K562 (cell line): ENCODE results near the gene CD4. TPM values are rescaled to one million over a fixed set of nuclear protein-coding genes. Genes with fewer than 3 reads are reported as not detected.

ENCODE experiments used
- ATAC-seq: fragments of 200-7000 bp; cut with Tn5 transposase; 3 replicates; pipeline ENCODE4 v1.9.1; 2020; ENCODE audit warnings: moderate library complexity
- BruUV-seq: library from RNA; stranded (reverse); fragments of 400-500 nt; replicated peaks from 2 replicates; lab custom pipeline; 2021; lab: Mats Ljungman, UMichigan
- CTCF ChIA-PET: fragments of 300-600 bp; formaldehyde crosslinking; extraction: SDS; loops from one replicate; lab custom pipeline; 2021; ENCODE audit warnings: low intra/inter-chr PET ratio; lab: Yijun Ruan, JAX
- POLR2A ChIA-PET: fragments of 300-600, 350-650 bp; sonication (Branson Sonifier 250); formaldehyde crosslinking; extraction: SDS; loops from one replicate; lab custom pipeline; 2021; ENCODE audit warnings: antibody characterized with exemption, inconsistent platforms; lab: Yijun Ruan, JAX
- DNase-seq, 4 experiments: peaks; one replicate each; pipeline versions ENCODE4 v3.0.0 to v3.0.0-alpha.2; 2011 to 2018; ENCODE audit warnings: low spot score in 3 of 4, mixed read lengths in 3 of 4; ENCODE audit errors: extremely low read depth in 1 of 4
- FAIRE-seq: peaks from 2 replicates; lab custom pipeline; 2011; peaks lifted over from hg19 to GRCh38; lab: Jason Lieb, UNC
- H2AFZ ChIP-seq: 2 replicates; pipeline ENCODE4 v1.6.0; 2011; ENCODE audit warnings: low read depth, low read length, control low read depth, inconsistent platforms
- H3K27ac ChIP-seq: fragments of 200-600 bp; 3 replicates; pipeline ENCODE4 v1.8.0; 2011; ENCODE audit warnings: low read depth, mild to moderate bottlenecking, control low read depth, inconsistent platforms, low read length, moderate library complexity, mixed read lengths; ENCODE audit errors: extremely low read depth
- H3K27me3 ChIP-seq, 2 experiments: fragments of 300-600 bp in 1 of 2; 2 replicates in 1 of 2; 3 replicates in 1 of 2; pipeline versions ENCODE4 v1.6.0 to v1.8.0; 2011; ENCODE audit warnings: inconsistent platforms in 2 of 2, low read length in 2 of 2, mild to moderate bottlenecking in 1 of 2, mixed read lengths in 1 of 2, moderate library complexity in 1 of 2; ENCODE audit not compliant: control insufficient read depth in 2 of 2, insufficient read depth in 2 of 2
- H3K36me3 ChIP-seq: fragments of 300-600 bp; 3 replicates; pipeline ENCODE4 v1.8.0; 2011; ENCODE audit warnings: mild to moderate bottlenecking, low read length, inconsistent platforms; ENCODE audit not compliant: control insufficient read depth, insufficient read depth
- H3K4me1 ChIP-seq, 2 experiments: fragments of 200-600 bp in 1 of 2; replicated peaks in 1 of 2; 2 replicates in 1 of 2; 3 replicates in 1 of 2; pipeline versions ENCODE4 v1.5.1 to v1.8.0; 2011; ENCODE audit warnings: inconsistent platforms in 2 of 2, low read length in 2 of 2, mild to moderate bottlenecking in 1 of 2, mixed read lengths in 1 of 2, moderate library complexity in 1 of 2; ENCODE audit not compliant: control insufficient read depth in 2 of 2, insufficient read depth in 2 of 2
- H3K4me2 ChIP-seq: 2 replicates; pipeline ENCODE4 v1.6.1; 2011; ENCODE audit warnings: low read length, control low read depth, inconsistent platforms, mixed read lengths; ENCODE audit not compliant: insufficient read depth
- H3K4me3 ChIP-seq: fragments of 200-600 bp; sonication (generic), shearing (Covaris generic); 2 replicates; pipeline ENCODE4 v1.5.1; 2016; ENCODE audit warnings: control low read depth, inconsistent platforms
- H3K79me2 ChIP-seq: fragments of 200-600 bp; 3 replicates; pipeline ENCODE4 v1.8.0; 2011; ENCODE audit warnings: low read length, inconsistent platforms; ENCODE audit not compliant: control insufficient read depth, insufficient read depth
- H3K9ac ChIP-seq, 2 experiments: 2 replicates each; pipeline versions ENCODE4 v1.6.0 to v1.6.1; 2011; ENCODE audit warnings: low read depth in 2 of 2, low read length in 2 of 2, control low read depth in 1 of 2, inconsistent platforms in 1 of 2, mild to moderate bottlenecking in 1 of 2, mixed read lengths in 1 of 2; ENCODE audit not compliant: insufficient read depth in 1 of 2
- H3K9me1 ChIP-seq: one replicate; pipeline ENCODE4 v1.6.0; 2011; ENCODE audit warnings: inconsistent platforms, mild to moderate bottlenecking, low read length, moderate library complexity; ENCODE audit not compliant: control insufficient read depth, insufficient read depth
- H3K9me3 ChIP-seq: replicated peaks from 2 replicates; pipeline ENCODE4 v1.5.1; 2011; ENCODE audit warnings: low read depth, low read length, inconsistent platforms; ENCODE audit not compliant: control insufficient read depth, insufficient read depth
- H4K20me1 ChIP-seq: replicated peaks from 2 replicates; pipeline ENCODE4 v1.6.1; 2011; ENCODE audit warnings: low read length, inconsistent platforms, mixed read lengths; ENCODE audit not compliant: control insufficient read depth, insufficient read depth
- HOMEZ ChIP-seq: fragments of 250-450 bp; sonication (Bioruptor Pico); IDR thresholded peaks from 2 replicates; pipeline ENCODE4 v1.4.0; 2020; ENCODE audit warnings: mild to moderate bottlenecking, moderate library complexity
- POLR2G ChIP-seq: fragments of 200-400 bp; formaldehyde crosslinking; IDR thresholded peaks from 2 replicates; pipeline ENCODE4 v1.6.1; 2017; ENCODE audit warnings: low read depth, mild to moderate bottlenecking, antibody characterized with exemption, low read length, moderate library complexity
- SMARCA4 ChIP-seq: fragments of 450-650 bp; IDR thresholded peaks from 2 replicates; pipeline ENCODE4 v1.6.1; 2016
- TCF3 ChIP-seq: sonication (generic); formaldehyde crosslinking; IDR thresholded peaks from 2 replicates; pipeline ENCODE4 v1.4.0; 2020; ENCODE audit warnings: mild to moderate bottlenecking, missing genetic modification reagents
- VEZF1 ChIP-seq: fragments of 200-800 bp; sonication (Bioruptor generic); IDR thresholded peaks from 2 replicates; pipeline ENCODE4 v1.6.1; 2017; ENCODE audit warnings: missing genetic modification characterization, missing compliant biosample characterization
- WGBS: fragments of 100-300 bp; shearing (Covaris generic); methylation state at CpG from one replicate; pipeline ENCODE4 v1.1.6; 2016; ENCODE audit warnings: low coverage, mixed read lengths; ENCODE audit not compliant: insufficient coverage; ENCODE audit errors: missing lambda C conversion rate; 5-methylcytosine and 5-hydroxymethylcytosine counted together
- in situ Hi-C: fragments of 300-500 bp; cut with MboI; formaldehyde crosslinking; loops from 4 replicates; pipeline ENCODE4 v1.15.0; 2018; ENCODE audit warnings: inconsistent platforms, mixed read lengths
- intact Hi-C: fragments of 100-400 bp; cut with micrococcal nuclease; formaldehyde crosslinking; loops from 2 replicates; pipeline ENCODE4 v1.14.2; 2022
- polyA plus RNA-seq, 8 experiments: library from polyadenylated mRNA; depleted of rRNA in 4 of 8; stranded (reverse) in 5 of 8; unstranded in 3 of 8; fragments of >200 nt; fragmentation: Nextera tagmentation in 2 of 8; fragmentation: Illumina TruSeq in 1 of 8; extraction: Ambion mirVana in 2 of 8; extraction: Trizol in 1 of 8; gene quantifications; 2 replicates each; pipeline versions ENCODE4 v1.2.1 to v1.2.3, GENCODE V29; 2011 to 2014; ENCODE audit warnings: inconsistent platforms in 1 of 8, missing spikeins in 1 of 8
- total RNA-seq, 7 experiments: library from RNA; depleted of rRNA in 6 of 7; stranded (reverse); fragments of >200 nt in 6 of 7; fragmentation: Illumina TruSeq in 2 of 7; extraction: Trizol in 2 of 7; gene quantifications; 2 replicates each; pipeline versions ENCODE4 v1.2.1 to v1.2.3, GENCODE V29; 2011 to 2021; ENCODE audit warnings: low replicate concordance in 1 of 7

CD4 gene
- total and polyA plus RNA-seq, 9 of the 15 experiments (the other 6 are each of a cell fraction or from before 2014, with no cell fraction given), result 0.06 to 0.27 (median 0.09) TPM; not detected in 5

GRCh38 chr12:6823182-6824084 is 34.1 kb downstream of the CD4 start (continued):
- TF ChIP-seq HOMEZ (CRISPR knock-in tag) (no peak), SMARCA4 (no peak), TCF3 (CRISPR knock-in tag) (no peak)

GRCh38 chr12:6824085-6824775 is 34.9 kb downstream of the CD4 start:
- 39% methylated on average over 18 of the region's 37 CpGs for WGBS
- in situ Hi-C loops, result no loop called here
- POLR2A ChIA-PET, result interaction anchor here (0.5 to 1.0 kb wide), 4 partner anchors 9 to 221 kb away, joined by 3 to 5 read pairs (median 3); no protein-coding TSS in a partner anchor
- FAIRE-seq (no peak), ATAC-seq (no peak), DNase-seq (no peak)
- Histone ChIP-seq H3K79me2 (peaks cover 13% of the 10 kb centered on the region), H3K27me3 (peaks cover 0 to 4% of the 10 kb centered on the region in 2 experiments; a peak in 2 of 5 replicates), H3K9me3 (no peaks in the 10 kb centered on the region), H3K4me2 (no peak overlapping the region), H3K9ac (no peak overlapping the region; a peak in 1 of 4 replicates), H3K27ac (no peak overlapping the region), H3K4me1 (peaks cover 14 to 47% of the 10 kb centered on the region in 2 experiments; a peak in 4 of 5 replicates), H3K36me3 (no peaks in the 10 kb centered on the region), H3K4me3 (no peak overlapping the region), H3K9me1 (no peaks in the 10 kb centered on the region), H2AFZ (no peak overlapping the region), H4K20me1 (no peaks in the 10 kb centered on the region)
- TF ChIP-seq POLR2G, result peak; percentile 28; the same call in 1 of the 2 replicates
- no peak for TF ChIP-seq VEZF1 (CRISPR knock-in tag)
- BruUV-seq, result no TSS peak
- intact Hi-C loops, result loop anchor here (10.0 kb wide), 2 partner anchors 209 to 269 kb away; partner anchors contain the start of gene IFFO1
- CTCF ChIA-PET, result no interaction called here
